Fibroblast of lung (primary cell): ENCODE data around the gene PPP1CC.
"Not testable (repeated sequence)": the region's sequence is repeated elsewhere in the genome, so short reads cannot be mapped to it uniquely, and the experiment has no call there.

ENCODE experiments used
- CTCF ChIP-seq, 2 donors: IDR thresholded peaks in 1 of 2; conservative IDR thresholded peaks in 1 of 2; 1 replicate in 1 of 2; 2 replicates in 1 of 2; pipeline ENCODE4 v1.5.1; 2011 to 2012; ENCODE audit warnings: low read length in 2 of 2, control low read depth in 1 of 2, inconsistent platforms in 1 of 2, low read depth in 1 of 2, mild to moderate bottlenecking in 1 of 2
- EZH2 ChIP-seq: IDR thresholded peaks from 2 replicates; pipeline ENCODE4 v1.5.1; 2012; ENCODE audit warnings: low read length, control low read depth, mild to moderate bottlenecking; ENCODE audit errors: missing control alignments

- TF ChIP-seq CTCF (conservative IDR thresholded peaks at IDR 0.05 in 1 of 2, IDR thresholded peaks at IDR 0.05 in 1 of 2; ENCODE audit: low read depth in 1 of 2, low read length in 2 of 2); EZH2: not testable (repeated sequence)
Measured at GRCh38 chr12:110765572-110765971, 22.9 kb upstream of the PPP1CC start.
